ENCODE results near the gene TERT. TPM values are rescaled to one million over a fixed set of nuclear protein-coding genes. Genes with fewer than 3 reads are reported as not detected.

TERT gene
- total RNA-seq, 1 experiment from 2014 or later, result 0.80 TPM

DNA sequence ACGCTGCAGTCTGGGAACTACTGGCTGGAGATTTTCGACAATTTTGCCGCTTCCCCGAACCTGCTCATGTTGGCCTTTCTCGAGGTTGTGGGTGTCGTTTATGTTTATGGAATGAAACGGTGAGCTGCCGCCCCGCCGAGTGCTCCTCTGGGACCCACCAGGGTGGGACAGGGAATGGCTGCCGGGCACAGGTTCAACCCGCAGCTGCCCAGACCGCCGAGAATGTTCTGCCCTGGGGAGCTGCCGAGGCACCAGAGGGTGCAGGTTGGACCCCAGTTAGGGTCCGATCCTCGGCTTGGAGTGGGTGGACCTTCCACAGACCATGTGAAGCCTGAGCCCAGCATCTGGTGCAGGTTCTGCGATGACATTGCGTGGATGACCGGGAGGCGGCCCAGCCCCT, 50.6 kb downstream of the TERT start:
- DNase-seq (no peak), ATAC-seq (no peak)
- H3K9me2 ChIP-seq (replicated peaks; ENCODE audit: low read length), result no peaks in the 10 kb centered on the region
- intact Hi-C loops (cut with micrococcal nuclease), result no loop called here
- POLR2A ChIA-PET (ENCODE audit: unreplicated experiment), result no interaction called here
- TF ChIP-seq, protein P1, sequence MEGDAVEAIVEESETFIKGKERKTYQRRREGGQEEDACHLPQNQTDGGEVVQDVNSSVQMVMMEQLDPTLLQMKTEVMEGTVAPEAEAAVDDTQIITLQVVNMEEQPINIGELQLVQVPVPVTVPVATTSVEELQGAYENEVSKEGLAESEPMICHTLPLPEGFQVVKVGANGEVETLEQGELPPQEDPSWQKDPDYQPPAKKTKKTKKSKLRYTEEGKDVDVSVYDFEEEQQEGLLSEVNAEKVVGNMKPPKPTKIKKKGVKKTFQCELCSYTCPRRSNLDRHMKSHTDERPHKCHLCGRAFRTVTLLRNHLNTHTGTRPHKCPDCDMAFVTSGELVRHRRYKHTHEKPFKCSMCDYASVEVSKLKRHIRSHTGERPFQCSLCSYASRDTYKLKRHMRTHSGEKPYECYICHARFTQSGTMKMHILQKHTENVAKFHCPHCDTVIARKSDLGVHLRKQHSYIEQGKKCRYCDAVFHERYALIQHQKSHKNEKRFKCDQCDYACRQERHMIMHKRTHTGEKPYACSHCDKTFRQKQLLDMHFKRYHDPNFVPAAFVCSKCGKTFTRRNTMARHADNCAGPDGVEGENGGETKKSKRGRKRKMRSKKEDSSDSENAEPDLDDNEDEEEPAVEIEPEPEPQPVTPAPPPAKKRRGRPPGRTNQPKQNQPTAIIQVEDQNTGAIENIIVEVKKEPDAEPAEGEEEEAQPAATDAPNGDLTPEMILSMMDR (conservative IDR thresholded peaks at IDR 0.05; ENCODE audit: low read depth, low read length), result no peak
- TF ChIP-seq EZH2 (IDR thresholded peaks at IDR 0.05; ENCODE audit: low read length, unreplicated experiment) (no peak), EZH2phosphoT487 (IDR thresholded peaks at IDR 0.05; ENCODE audit: borderline replicate concordance, low read length) (no peak)
- no peak overlapping the region for H2AFZ ChIP-seq (ENCODE audit: low read length)
- H3K36me3 ChIP-seq (ENCODE audit: low read depth, low read length), result no peaks in the 10 kb centered on the region
- no peak overlapping the region for H3K27ac ChIP-seq (ENCODE audit: low read length)
- no peaks in the 10 kb centered on the region for H3F3A ChIP-seq (ENCODE audit: low read length, unreplicated experiment)
- no peaks in the 10 kb centered on the region for H3K79me2 ChIP-seq (ENCODE audit: low read length)
- BruUV-seq (replicated peaks), result no TSS peak
- no peak overlapping the region for H3K4me3 ChIP-seq (ENCODE audit: low read length)
- H4K20me1 ChIP-seq (ENCODE audit: low read length), result no peaks in the 10 kb centered on the region
- CTCF ChIA-PET, result no interaction called here
- no peak overlapping the region for H3K9ac ChIP-seq (ENCODE audit: low read length)
- H3K4me1 ChIP-seq (ENCODE audit: insufficient read depth, low read length), result no peaks in the 10 kb centered on the region
- peaks cover 19% of the 10 kb centered on the region; the same call in 1 of the 2 replicates for H3K27me3 ChIP-seq (ENCODE audit: low read length)
- H3K4me2 ChIP-seq (ENCODE audit: low read length), result no peak overlapping the region
- H3K9me3 ChIP-seq (ENCODE audit: low read length), result no peaks in the 10 kb centered on the region

DNA sequence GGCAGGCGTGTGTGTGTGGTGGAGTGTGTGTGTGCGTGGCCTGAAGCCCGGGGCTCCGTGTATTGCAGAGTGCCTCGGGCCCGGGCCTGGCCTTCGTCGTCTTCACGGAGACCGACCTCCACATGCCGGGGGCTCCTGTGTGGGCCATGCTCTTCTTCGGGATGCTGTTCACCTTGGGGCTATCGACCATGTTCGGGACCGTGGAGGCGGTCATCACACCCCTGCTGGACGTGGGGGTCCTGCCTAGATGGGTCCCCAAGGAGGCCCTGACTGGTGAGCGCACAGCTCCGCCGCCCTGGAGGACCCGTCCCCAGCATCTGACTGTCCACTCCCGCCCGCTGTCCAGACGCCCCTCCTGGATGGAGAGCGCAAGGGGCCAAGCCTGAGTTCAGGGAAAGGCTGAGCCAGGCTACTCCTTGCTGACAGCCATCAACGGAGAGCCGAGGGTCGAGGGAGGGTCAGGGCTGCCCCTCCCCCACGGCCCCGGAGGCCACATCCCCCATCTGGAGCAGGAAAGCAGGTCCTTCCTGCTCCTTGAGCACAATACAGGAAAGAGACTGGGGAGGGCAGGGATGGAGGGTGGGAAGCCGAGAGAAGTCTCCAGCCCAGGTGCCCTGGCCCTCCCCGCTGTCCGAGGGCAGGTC, 51.3 kb downstream of the TERT start:
- peaks cover 19% of the 10 kb centered on the region; the same call in 1 of the 2 replicates for H3K27me3 ChIP-seq (ENCODE audit: low read length)
- BruUV-seq (replicated peaks), result no TSS peak
- POLR2A ChIA-PET (ENCODE audit: unreplicated experiment), result no interaction called here

More for the DNA sequence above, 51.3 kb downstream of the TERT start:
- intact Hi-C loops (cut with micrococcal nuclease), result no loop called here
- no peaks in the 10 kb centered on the region for H3K4me1 ChIP-seq (ENCODE audit: insufficient read depth, low read length)
- H3K9me2 ChIP-seq (replicated peaks; ENCODE audit: low read length), result no peaks in the 10 kb centered on the region
- H3K9me3 ChIP-seq (ENCODE audit: low read length), result no peaks in the 10 kb centered on the region
- H3K79me2 ChIP-seq (ENCODE audit: low read length), result no peaks in the 10 kb centered on the region
- no peaks in the 10 kb centered on the region for H3K36me3 ChIP-seq (ENCODE audit: low read depth, low read length)
- no peak overlapping the region for H2AFZ ChIP-seq (ENCODE audit: low read length)
- H3K9ac ChIP-seq (ENCODE audit: low read length), result no peak overlapping the region
- no peak for TF ChIP-seq EZH2 (IDR thresholded peaks at IDR 0.05; ENCODE audit: low read length, unreplicated experiment)
- TF ChIP-seq EZH2phosphoT487 (IDR thresholded peaks at IDR 0.05; ENCODE audit: borderline replicate concordance, low read length), result no peak
- TF ChIP-seq, protein P1 (conservative IDR thresholded peaks at IDR 0.05; ENCODE audit: low read depth, low read length), result no peak
- H4K20me1 ChIP-seq (ENCODE audit: low read length), result no peaks in the 10 kb centered on the region
- no peak overlapping the region for H3K4me3 ChIP-seq (ENCODE audit: low read length)
- H3F3A ChIP-seq (ENCODE audit: low read length, unreplicated experiment), result no peaks in the 10 kb centered on the region
- DNase-seq (no peak), ATAC-seq (no peak)
- no peak overlapping the region for H3K27ac ChIP-seq (ENCODE audit: low read length)
- H3K4me2 ChIP-seq (ENCODE audit: low read length), result no peak overlapping the region
- CTCF ChIA-PET, result no interaction called here

Measured in PC-3 (cell line).